Stimulated activated CD4-positive, alpha-beta T cell treated with anti-CD3 and anti-CD28 coated beads, Interleukin-2, amount 100 ng/mL, for 24 hours (primary cell): ENCODE data around the gene PSMC5.
A peak's percentile ranks its signal among the peaks of the same experiment; 100 is the strongest.
"Not testable (repeated sequence)": the region's sequence is repeated elsewhere in the genome, so short reads cannot be mapped to it uniquely, and the experiment has no call there.

Experiments
- DNase-seq, 2 donors: peaks; one replicate each; pipeline ENCODE4 v3.0.0-alpha.2; 2020

Gene PSMC5

DNA sequence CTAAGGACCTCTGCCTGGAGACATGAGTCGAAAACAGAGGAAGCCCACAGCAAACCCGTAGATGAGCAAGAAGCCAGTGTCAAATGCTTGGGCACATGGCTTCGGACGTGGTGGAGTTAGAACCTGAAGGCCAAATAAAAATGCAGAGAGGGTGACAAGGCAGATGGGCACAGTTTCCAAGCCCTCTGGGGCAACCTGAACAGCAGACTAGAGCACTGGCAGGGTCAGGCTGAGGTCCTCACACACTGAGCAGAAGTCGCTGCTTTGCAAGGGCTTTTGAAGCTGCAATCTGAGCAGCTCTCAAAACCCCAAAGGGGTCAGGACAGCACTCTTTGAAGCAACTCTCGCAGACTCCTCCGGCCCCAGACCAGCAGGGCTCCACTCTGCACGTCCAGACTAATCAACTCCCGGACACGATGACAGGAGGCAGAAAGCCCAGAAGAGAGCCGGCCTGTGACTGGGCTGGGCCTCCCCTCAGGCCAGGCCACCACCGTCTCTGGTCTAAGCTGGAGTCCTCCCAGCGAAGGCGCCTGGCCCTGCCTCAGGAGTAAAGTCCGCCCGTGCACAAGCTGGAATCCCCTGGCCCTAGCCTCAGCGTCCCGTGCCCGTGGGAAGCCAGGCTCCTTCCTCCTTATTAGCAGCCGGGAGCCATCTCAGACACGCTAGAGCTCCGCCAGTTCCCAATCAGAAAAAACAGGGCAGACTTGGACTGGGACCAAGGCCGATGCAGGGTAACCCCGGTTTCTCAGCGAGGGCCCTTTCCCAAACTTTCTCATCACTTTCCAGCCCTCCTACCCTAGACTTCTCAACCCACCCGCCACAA is 14.3 kb downstream of the PSMC5 start:
- DNase-seq = peak in 1 of 2 donors; percentile 34

GRCh38 chr17:63842173-63842539 is 14.9 kb downstream of the PSMC5 start:
- DNase-seq = peak; percentile 48 to 54

DNA sequence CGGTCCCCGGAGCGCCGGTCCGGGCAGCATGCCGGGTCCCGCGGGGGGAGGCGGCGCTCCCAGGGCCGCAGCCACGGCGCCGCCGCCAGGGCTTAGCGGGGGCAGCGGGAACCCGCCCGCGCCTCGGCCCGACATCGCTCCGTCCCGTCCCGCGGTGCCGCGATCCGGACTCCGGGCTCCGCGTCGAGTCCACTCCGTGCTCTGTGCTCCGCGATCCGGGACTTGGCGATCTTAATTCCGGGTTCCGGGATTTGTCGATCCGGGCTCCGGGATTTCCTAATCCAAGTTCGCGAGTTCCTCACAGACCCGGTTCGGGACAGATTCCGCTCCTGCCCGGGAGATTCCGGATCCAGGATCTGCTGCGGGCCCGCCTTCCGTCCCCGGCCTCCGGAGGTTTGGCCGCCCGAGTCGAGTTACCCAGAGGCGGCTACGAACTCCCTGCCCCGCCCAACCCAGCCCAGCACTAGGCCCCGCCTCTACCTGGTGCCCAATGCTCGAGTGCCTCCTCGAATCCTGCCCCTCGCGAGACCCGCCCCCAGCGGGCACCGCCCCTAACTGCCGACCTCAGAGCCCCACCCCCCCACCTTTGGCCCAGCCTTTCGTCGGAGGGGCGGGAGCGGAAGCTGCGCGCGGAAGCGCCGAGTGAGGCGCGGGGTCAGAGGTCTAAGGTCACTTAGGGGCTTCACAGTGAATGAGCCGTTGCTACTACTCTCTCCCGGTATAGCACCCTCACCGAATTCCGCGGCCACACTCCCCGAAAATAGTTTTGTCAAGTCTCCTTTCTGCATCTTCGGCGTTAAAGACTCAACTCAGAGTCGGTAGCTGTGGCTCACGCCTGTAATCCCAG is 15.5 kb downstream of the PSMC5 start, which contains the start of gene SMARCD2:
TSS of gene SMARCD2 (minus strand) at position 146 of the 847 bp plus-strand sequence. CDS start at position 135, 11 bp downstream.
- peak; percentile 99 for DNase-seq

GRCh38 chr17:63843387-63843888 is 16.2 kb downstream of the PSMC5 start:
- peak in 1 of 2 donors; percentile 45 for DNase-seq

DNA sequence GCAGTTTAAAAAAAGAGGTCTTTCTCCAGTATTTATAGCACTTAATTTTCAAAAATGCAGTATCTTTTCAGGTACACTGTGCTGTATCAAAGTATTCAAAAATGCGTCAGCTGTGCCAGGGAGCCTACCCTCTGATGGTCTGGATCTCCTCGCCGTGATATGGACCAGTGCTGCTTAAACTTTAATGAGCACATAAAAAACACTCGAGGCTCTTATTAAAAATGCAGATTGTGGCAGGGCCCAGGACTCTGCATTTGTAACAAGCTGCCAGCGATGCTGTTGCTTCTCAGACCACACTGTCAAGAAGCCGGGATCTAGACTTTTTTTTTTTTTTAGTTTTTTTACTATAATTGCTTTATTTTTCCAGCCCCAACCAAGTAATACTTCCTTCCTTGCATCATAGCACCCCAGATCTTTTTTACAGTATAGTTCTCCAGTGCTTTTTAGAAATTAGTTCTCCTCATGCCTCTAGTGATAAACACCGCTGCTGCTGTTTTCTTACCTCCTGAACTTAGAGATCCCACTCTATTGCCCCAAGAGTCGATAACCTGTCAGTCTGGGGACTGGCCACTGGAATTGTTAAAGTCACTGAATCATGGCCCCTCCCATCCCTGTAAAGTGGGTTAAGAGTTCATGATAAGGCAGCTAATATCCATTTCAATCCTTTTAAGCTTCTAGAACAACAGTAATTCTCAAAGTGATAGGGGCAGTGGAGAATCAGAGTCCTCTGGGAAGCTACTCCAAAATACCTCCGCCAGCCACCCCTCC is 16.9 kb downstream of the PSMC5 start:
- DNase-seq = no peak

GRCh38 chr17:63845509-63845908 is 18.3 kb downstream of the PSMC5 start:
- DNase-seq = no peak

DNA sequence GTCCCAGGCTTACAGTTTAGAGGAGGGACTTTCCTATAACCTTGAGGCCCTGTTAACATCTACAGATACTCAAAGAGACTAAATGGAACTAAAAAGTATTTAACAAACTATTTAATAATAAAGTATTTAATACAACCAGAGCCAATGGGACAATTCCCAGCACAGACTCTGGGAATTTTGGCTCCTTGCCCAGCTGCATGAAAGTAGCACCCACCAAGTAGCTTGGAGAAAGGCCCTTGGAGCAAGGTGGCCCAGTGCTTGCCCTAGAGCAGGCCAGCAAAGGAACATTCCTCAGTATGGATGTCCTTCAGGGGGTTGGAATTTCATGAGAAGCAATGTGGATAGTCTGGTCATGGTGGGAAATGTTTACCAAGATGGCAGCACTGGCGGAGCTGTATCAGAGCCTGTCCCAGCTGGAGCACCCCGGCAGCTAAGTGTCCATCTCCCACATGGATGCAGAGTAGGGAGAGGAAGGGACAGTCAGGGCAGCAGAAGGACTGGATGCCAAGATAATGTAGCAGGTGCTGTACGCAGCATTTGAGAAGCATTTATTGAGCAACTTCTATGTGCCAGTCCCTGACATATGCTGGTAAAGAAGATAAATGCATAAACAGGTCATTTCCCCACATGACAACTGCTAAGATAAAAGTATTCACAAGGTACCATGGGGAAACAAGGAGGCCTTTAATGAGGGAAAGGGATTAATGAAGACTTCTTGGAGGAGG is 20.5 kb downstream of the PSMC5 start:
- no peak for DNase-seq

DNA sequence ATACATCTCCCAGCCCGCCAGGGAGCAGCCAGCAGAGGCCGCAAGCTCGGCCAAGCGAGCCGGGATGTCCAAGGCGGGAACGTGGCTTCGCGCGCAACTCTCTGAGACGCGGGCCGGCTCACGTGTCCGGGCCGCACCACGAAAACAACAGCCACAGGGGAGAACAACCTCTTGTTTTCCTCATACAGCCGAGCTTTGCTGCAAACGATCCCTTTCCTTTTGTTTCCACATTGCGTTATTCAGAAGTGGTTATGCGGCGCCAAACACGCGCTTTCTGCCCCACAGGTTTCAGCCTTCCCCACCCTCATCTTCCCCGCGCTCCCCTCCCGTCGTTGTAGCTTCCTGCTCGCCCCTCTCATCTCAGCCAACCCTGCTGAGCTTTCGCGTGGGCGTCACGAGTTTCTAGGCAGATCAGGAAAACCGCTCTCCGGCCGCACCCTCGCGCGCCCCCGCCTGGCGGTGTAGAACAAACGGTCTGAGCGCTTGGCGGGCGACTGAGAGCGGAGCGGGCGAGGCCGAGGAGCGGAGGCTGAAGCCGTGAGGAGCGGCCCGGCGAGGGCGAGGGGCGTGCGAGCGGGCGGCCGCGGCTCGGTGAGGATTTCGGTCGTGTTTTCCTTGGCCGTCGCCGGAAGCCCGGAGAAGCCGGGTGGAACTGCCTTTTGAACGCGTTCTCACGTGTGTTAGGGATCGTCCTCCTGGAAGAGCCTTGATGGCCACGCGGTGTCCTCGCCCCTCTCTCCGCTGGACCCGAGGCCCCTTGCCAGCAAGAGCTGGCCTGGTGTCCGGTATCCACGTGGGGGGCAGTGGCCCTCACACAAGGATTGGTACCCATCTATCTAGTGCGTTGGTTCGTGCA is 21.8 kb downstream of the PSMC5 start:
- DNase-seq = peak; percentile 97 to 99

- DNase-seq = no peak
Measured at GRCh38 chr17:63850401-63850800, 23.2 kb downstream of the PSMC5 start.

DNA sequence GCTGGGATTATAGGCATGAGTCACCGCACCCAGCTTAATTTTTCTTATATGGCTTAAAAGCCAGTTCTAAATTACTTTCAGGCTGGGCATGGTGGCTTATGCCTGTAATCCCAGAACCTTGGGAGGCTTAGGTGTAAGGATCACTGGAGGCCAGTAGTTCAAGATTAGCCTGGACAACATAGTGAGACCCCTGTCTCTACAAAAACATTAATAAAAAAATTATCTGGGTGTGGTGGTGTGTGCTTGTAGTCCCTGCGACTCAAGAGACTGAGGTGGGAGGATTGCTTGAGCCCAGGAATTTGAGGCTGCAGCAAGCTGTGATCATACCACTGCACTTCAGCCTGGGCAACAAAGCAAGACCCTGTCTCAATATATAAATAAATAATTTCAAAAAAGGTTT is 26.0 kb downstream of the PSMC5 start:
- DNase-seq = no peak

GRCh38 chr17:63854709-63855108 is 27.5 kb downstream of the PSMC5 start:
- DNase-seq = no peak

DNA sequence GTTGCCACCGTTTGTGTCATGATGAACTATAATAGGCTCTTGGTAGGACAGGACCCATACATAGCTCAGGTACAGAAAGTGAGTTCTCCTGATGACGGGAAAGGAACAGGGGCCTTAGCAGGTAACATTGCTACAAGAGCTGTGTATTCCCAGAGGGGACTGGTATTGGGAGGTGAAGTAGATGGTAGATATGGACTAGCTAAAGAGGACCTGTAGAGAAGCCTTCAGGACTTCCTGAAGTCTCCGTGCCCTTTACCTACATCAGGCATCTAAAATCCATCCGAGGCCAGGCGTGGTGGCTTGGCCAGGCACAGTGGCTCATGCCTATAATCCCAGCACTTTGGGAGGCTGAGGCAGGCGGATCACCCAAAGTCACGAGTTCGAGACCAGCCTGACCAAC is 28.0 kb downstream of the PSMC5 start:
- no peak for DNase-seq

DNA sequence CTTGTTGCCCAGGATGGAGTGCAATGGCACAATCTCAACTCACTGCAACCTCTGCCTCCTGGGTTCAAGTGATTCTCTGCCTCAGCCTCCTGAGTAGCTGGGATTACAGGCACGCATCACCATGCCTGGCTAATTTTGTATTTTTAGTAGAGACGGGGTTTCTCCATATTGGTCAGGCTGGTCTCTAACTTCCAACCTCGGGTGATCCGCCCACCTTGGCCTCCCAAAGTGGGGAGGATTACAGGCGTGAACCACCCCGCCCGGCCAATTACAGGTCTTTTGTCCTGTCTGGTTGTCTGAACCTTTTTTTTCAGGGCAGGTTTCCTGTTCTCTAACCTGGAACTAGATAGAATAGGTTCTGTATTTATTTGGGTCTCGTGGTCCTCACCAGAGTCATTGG is 29.2 kb downstream of the PSMC5 start:
- DNase-seq = not testable (repeated sequence)

GRCh38 chr17:63859257-63859656 is 32.0 kb downstream of the PSMC5 start:
- no peak for DNase-seq

DNA sequence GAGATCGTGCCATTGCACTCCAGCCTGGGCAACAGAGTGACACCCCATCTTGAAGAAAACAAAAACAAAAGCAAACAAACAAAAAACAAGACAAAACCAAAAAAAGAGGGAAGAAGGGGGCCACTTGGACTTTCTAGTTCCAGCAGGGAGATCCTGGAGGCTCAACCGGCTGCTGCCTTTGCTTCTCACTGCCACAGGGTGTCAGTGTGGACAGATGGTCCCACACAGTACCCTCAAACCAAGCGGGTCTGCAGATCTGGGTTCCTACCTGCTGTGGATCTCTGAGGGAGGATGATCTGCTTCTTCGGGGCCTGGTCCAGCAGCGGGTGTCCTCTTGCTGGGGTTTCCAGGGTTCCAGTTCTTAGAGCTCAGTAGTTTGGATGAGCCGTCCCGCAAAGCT is 39.4 kb downstream of the PSMC5 start:
- DNase-seq = not testable (repeated sequence)

DNA sequence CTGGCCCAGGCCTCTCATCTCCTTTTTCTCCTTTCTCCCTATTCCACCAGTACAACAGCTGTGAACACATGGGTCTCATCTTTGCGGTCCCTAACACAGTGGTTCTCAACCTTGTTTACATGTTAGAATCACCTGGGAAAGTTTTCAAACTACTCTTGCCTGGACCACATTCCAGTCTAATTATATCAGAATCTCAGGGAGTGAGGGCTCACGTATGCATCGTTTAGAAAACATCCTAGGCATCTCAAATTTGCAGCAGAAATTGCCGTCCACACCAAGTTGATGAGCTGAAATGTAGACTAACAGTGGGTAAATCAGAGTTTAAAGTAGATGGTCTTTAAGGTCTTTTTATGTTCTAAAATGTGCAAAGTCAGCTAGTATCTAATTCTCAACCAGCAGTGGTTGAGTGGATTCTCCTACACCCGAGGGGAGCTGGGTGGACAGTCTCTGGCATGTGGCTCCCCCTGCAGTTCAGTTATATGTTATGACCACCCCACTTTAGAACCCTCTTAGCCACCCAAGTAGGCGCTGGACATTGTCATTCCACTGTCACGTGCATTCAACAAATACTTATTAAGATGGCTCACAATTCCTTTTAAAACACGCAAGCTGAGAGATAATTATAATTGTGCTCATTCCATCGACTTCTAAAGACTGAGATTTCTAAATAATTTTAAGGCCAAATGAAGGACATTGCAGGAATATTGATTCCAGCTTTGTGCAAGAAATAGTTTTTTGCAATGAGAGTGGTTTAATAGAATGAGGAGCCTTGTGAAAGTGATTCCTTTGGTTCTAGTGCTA is 42.5 kb downstream of the PSMC5 start:
- DNase-seq = not testable (repeated sequence)

- not testable (repeated sequence) for DNase-seq
Measured at GRCh38 chr17:63870292-63870665, 43.0 kb downstream of the PSMC5 start.

GRCh38 chr17:63871646-63872365 is 44.6 kb downstream of the PSMC5 start:
- DNase-seq = not testable (repeated sequence)

- not testable (repeated sequence) for DNase-seq
Measured at GRCh38 chr17:63873577-63873976, 46.3 kb downstream of the PSMC5 start, which contains the start of gene CSH2. CSH2 (minus strand) TSS chr17:63873677; CDS start chr17:63873614, 63 bp downstream.
